Measurements from ENCODE around the gene SEMA5A.
A peak's percentile ranks its signal among the peaks of the same experiment; 100 is the strongest.

Gene SEMA5A

GRCh38 chr5:9549941-9550340 is 4.1 kb upstream of the SEMA5A start:
- DNase-seq (ENCODE audit: low read depth in 2 of 2): no peak

GRCh38 chr5:9547122-9547947 is 1.5 kb upstream of the SEMA5A start:
- DNase-seq (ENCODE audit: low read depth in 2 of 2): no peak

- no peak for DNase-seq (ENCODE audit: low read depth in 2 of 2)
Measured at GRCh38 chr5:9545136-9545991, 511 bp downstream of the SEMA5A start.

GRCh38 chr5:9544502-9545135 is 1.3 kb downstream of the SEMA5A start:
- peak; percentile 18 to 32 for DNase-seq (ENCODE audit: low read depth in 2 of 2)

- no peak for DNase-seq (ENCODE audit: low read depth in 2 of 2)
Measured at GRCh38 chr5:9544056-9544455, 1.8 kb downstream of the SEMA5A start.

GRCh38 chr5:9543311-9543920 is 2.5 kb downstream of the SEMA5A start:
- no peak for DNase-seq (ENCODE audit: low read depth in 2 of 2)

- DNase-seq (ENCODE audit: low read depth in 2 of 2): no peak
Measured at GRCh38 chr5:9540791-9541190, 5.1 kb downstream of the SEMA5A start.

GRCh38 chr5:9538504-9538903 is 7.4 kb downstream of the SEMA5A start:
- DNase-seq (ENCODE audit: low read depth in 2 of 2): no peak

- DNase-seq (ENCODE audit: low read depth in 2 of 2): no peak
Measured at GRCh38 chr5:9537223-9538141, 8.4 kb downstream of the SEMA5A start.

- DNase-seq (ENCODE audit: low read depth in 2 of 2): no peak
Measured at GRCh38 chr5:9536717-9537116, 9.2 kb downstream of the SEMA5A start.

- DNase-seq (ENCODE audit: low read depth in 2 of 2): no peak
Measured at GRCh38 chr5:9534881-9535517, 10.9 kb downstream of the SEMA5A start.

- DNase-seq (ENCODE audit: low read depth in 2 of 2): no peak
Measured at GRCh38 chr5:9533562-9534364, 12.1 kb downstream of the SEMA5A start.

- DNase-seq (ENCODE audit: low read depth in 2 of 2): no peak
Measured at GRCh38 chr5:9533096-9533495, 12.8 kb downstream of the SEMA5A start.

- no peak for DNase-seq (ENCODE audit: low read depth in 2 of 2)
Measured at GRCh38 chr5:9529513-9529912, 16.4 kb downstream of the SEMA5A start.

- no peak for DNase-seq (ENCODE audit: low read depth in 2 of 2)
Measured at GRCh38 chr5:9529041-9529480, 16.8 kb downstream of the SEMA5A start.

- DNase-seq (ENCODE audit: low read depth in 2 of 2): no peak
Measured at GRCh38 chr5:9524941-9525340, 20.9 kb downstream of the SEMA5A start.

GRCh38 chr5:9523090-9523823 is 22.6 kb downstream of the SEMA5A start:
- no peak for DNase-seq (ENCODE audit: low read depth in 2 of 2)

GRCh38 chr5:9519537-9519936 is 26.3 kb downstream of the SEMA5A start:
- no peak for DNase-seq (ENCODE audit: low read depth in 2 of 2)

GRCh38 chr5:9516591-9516990 is 29.3 kb downstream of the SEMA5A start:
- no peak for DNase-seq (ENCODE audit: low read depth in 2 of 2)

All from activated CD4-positive, alpha-beta T cell treated with anti-CD3 and anti-CD28 coated beads for 24 hours (primary cell).